Measurements from ENCODE around the gene TPTE. TPM values are rescaled to one million over a fixed set of nuclear protein-coding genes. Genes with fewer than 3 reads are reported as not detected.
"Not testable (repeated sequence)": the region's sequence is repeated elsewhere in the genome, so short reads cannot be mapped to it uniquely, and the experiment has no call there.

TPTE gene
- total and polyA plus RNA-seq, 3 experiments from 2014 or later: not detected

GRCh38 chr21:10630829-10631228 lies 109.4 kb downstream of the TPTE start:
- H3K9me3 Mint-ChIP-seq; CTCF ChIA-PET; POLR2A ChIA-PET; H3K36me3 Mint-ChIP-seq; H3K4me3 ChIP-seq (ENCODE audit: low read length); H3K27ac Mint-ChIP-seq; H3K4me1 Mint-ChIP-seq; H3K9me3 ChIP-seq (ENCODE audit: low read length); H3K27ac ChIP-seq (ENCODE audit: low read depth, low read length); DNase-seq; H3K27me3 ChIP-seq (ENCODE audit: insufficient read depth, low read length, poor library complexity, severe bottlenecking); H3K4me3 Mint-ChIP-seq; H3K36me3 ChIP-seq (ENCODE audit: insufficient read depth, low read length); H3K4me1 ChIP-seq (ENCODE audit: insufficient read depth, low read length); H3K27me3 Mint-ChIP-seq: not testable (repeated sequence)

- H3K9me3 Mint-ChIP-seq; H3K4me3 ChIP-seq (ENCODE audit: low read length); CTCF ChIA-PET; H3K36me3 Mint-ChIP-seq; H3K27me3 Mint-ChIP-seq; H3K4me1 ChIP-seq (ENCODE audit: insufficient read depth, low read length); H3K4me1 Mint-ChIP-seq; POLR2A ChIA-PET; H3K9me3 ChIP-seq (ENCODE audit: low read length); H3K4me3 Mint-ChIP-seq; H3K27me3 ChIP-seq (ENCODE audit: insufficient read depth, low read length, poor library complexity, severe bottlenecking); H3K36me3 ChIP-seq (ENCODE audit: insufficient read depth, low read length); H3K27ac ChIP-seq (ENCODE audit: low read depth, low read length); DNase-seq; H3K27ac Mint-ChIP-seq: not testable (repeated sequence)
These were observed 109.9 kb downstream of the TPTE start for GRCh38 chr21:10631316-10631715.

GRCh38 chr21:10638144-10638543 lies 116.8 kb downstream of the TPTE start:
- CTCF ChIA-PET; H3K4me3 ChIP-seq (ENCODE audit: low read length); H3K27ac ChIP-seq (ENCODE audit: low read depth, low read length); H3K36me3 ChIP-seq (ENCODE audit: insufficient read depth, low read length); H3K27ac Mint-ChIP-seq; H3K4me3 Mint-ChIP-seq; H3K9me3 Mint-ChIP-seq; DNase-seq; H3K27me3 ChIP-seq (ENCODE audit: insufficient read depth, low read length, poor library complexity, severe bottlenecking); H3K27me3 Mint-ChIP-seq; H3K4me1 ChIP-seq (ENCODE audit: insufficient read depth, low read length); H3K36me3 Mint-ChIP-seq; POLR2A ChIA-PET; H3K4me1 Mint-ChIP-seq; H3K9me3 ChIP-seq (ENCODE audit: low read length): not testable (repeated sequence)

- H3K27me3 ChIP-seq (ENCODE audit: insufficient read depth, low read length, poor library complexity, severe bottlenecking): no peaks in the 10 kb centered on the region
- H3K36me3 Mint-ChIP-seq: no peaks in the 10 kb centered on the region
- no peak overlapping the region for H3K4me3 Mint-ChIP-seq
- no peaks in the 10 kb centered on the region for H3K4me1 Mint-ChIP-seq
- ChIA-PET POLR2A (no interaction called here), CTCF (no interaction called here)
- no peak overlapping the region for H3K27ac Mint-ChIP-seq
- no peak overlapping the region for H3K27ac ChIP-seq (ENCODE audit: low read depth, low read length)
- H3K36me3 ChIP-seq (ENCODE audit: insufficient read depth, low read length): no peaks in the 10 kb centered on the region
- DNase-seq: no peak
- no peaks in the 10 kb centered on the region for H3K4me1 ChIP-seq (ENCODE audit: insufficient read depth, low read length)
- peaks cover 7% of the 10 kb centered on the region for H3K9me3 ChIP-seq (ENCODE audit: low read length)
- H3K4me3 ChIP-seq (ENCODE audit: low read length): no peak overlapping the region
- H3K27me3 Mint-ChIP-seq: no peaks in the 10 kb centered on the region
- H3K9me3 Mint-ChIP-seq: no peaks in the 10 kb centered on the region
These were observed 117.7 kb downstream of the TPTE start for GRCh38 chr21:10639123-10639522.

- H3K27ac ChIP-seq (ENCODE audit: low read depth, low read length); H3K27ac Mint-ChIP-seq; H3K4me1 ChIP-seq (ENCODE audit: insufficient read depth, low read length); H3K27me3 ChIP-seq (ENCODE audit: insufficient read depth, low read length, poor library complexity, severe bottlenecking); H3K36me3 ChIP-seq (ENCODE audit: insufficient read depth, low read length); H3K9me3 ChIP-seq (ENCODE audit: low read length); H3K36me3 Mint-ChIP-seq; H3K4me3 Mint-ChIP-seq; H3K27me3 Mint-ChIP-seq; CTCF ChIA-PET; POLR2A ChIA-PET; DNase-seq; H3K4me3 ChIP-seq (ENCODE audit: low read length); H3K4me1 Mint-ChIP-seq; H3K9me3 Mint-ChIP-seq: not testable (repeated sequence)
These were observed 118.4 kb downstream of the TPTE start for GRCh38 chr21:10639746-10640145.

- Mint-ChIP-seq H3K4me1 (no peaks in the 10 kb centered on the region), H3K9me3 (no peaks in the 10 kb centered on the region), H3K4me3 (no peak overlapping the region), H3K36me3 (no peaks in the 10 kb centered on the region), H3K27me3 (no peaks in the 10 kb centered on the region), H3K27ac (no peak overlapping the region)
- POLR2A ChIA-PET: no interaction called here
- no peaks in the 10 kb centered on the region for H3K4me1 ChIP-seq (ENCODE audit: insufficient read depth, low read length)
- H3K36me3 ChIP-seq (ENCODE audit: insufficient read depth, low read length): no peaks in the 10 kb centered on the region
- H3K9me3 ChIP-seq (ENCODE audit: low read length): peaks cover 7% of the 10 kb centered on the region
- no peak overlapping the region for H3K4me3 ChIP-seq (ENCODE audit: low read length)
- CTCF ChIA-PET: no interaction called here
- no peaks in the 10 kb centered on the region for H3K27me3 ChIP-seq (ENCODE audit: insufficient read depth, low read length, poor library complexity, severe bottlenecking)
- no peak for DNase-seq
- H3K27ac ChIP-seq (ENCODE audit: low read depth, low read length): no peak overlapping the region
These were observed 119.1 kb downstream of the TPTE start for GRCh38 chr21:10640446-10640845.

- Histone ChIP-seq H3K27me3 (ENCODE audit: insufficient read depth, low read length, poor library complexity, severe bottlenecking) (no peaks in the 10 kb centered on the region), H3K9me3 (ENCODE audit: low read length) (peaks cover 7% of the 10 kb centered on the region), H3K36me3 (ENCODE audit: insufficient read depth, low read length) (no peaks in the 10 kb centered on the region), H3K4me1 (ENCODE audit: insufficient read depth, low read length) (no peaks in the 10 kb centered on the region), H3K4me3 (ENCODE audit: low read length) (no peak overlapping the region), H3K27ac (ENCODE audit: low read depth, low read length) (no peak overlapping the region)
- no peaks in the 10 kb centered on the region for H3K27me3 Mint-ChIP-seq
- H3K27ac Mint-ChIP-seq: no peak overlapping the region
- POLR2A ChIA-PET: no interaction called here
- H3K4me1 Mint-ChIP-seq: no peaks in the 10 kb centered on the region
- DNase-seq: no peak
- H3K9me3 Mint-ChIP-seq: no peaks in the 10 kb centered on the region
- H3K4me3 Mint-ChIP-seq: no peak overlapping the region
- CTCF ChIA-PET: no interaction called here
- H3K36me3 Mint-ChIP-seq: no peaks in the 10 kb centered on the region
These were observed 119.7 kb downstream of the TPTE start for GRCh38 chr21:10641107-10641506.

GRCh38 chr21:10645667-10646066 lies 124.3 kb downstream of the TPTE start:
- CTCF ChIA-PET; H3K4me3 ChIP-seq (ENCODE audit: low read length); H3K36me3 ChIP-seq (ENCODE audit: insufficient read depth, low read length); POLR2A ChIA-PET; H3K4me3 Mint-ChIP-seq; H3K36me3 Mint-ChIP-seq; H3K9me3 ChIP-seq (ENCODE audit: low read length); DNase-seq; H3K4me1 ChIP-seq (ENCODE audit: insufficient read depth, low read length); H3K27me3 ChIP-seq (ENCODE audit: insufficient read depth, low read length, poor library complexity, severe bottlenecking); H3K4me1 Mint-ChIP-seq; H3K27me3 Mint-ChIP-seq; H3K27ac ChIP-seq (ENCODE audit: low read depth, low read length); H3K27ac Mint-ChIP-seq: not testable (repeated sequence)
- peaks cover 4 to 22% (median 16%) of the 10 kb centered on the region in 5 donors for H3K9me3 Mint-ChIP-seq

GRCh38 chr21:10649350-10650149 lies 128.2 kb downstream of the TPTE start:
- peaks cover 4 to 22% (median 16%) of the 10 kb centered on the region in 5 donors for H3K9me3 Mint-ChIP-seq
- H3K4me1 ChIP-seq (ENCODE audit: insufficient read depth, low read length); H3K27me3 ChIP-seq (ENCODE audit: insufficient read depth, low read length, poor library complexity, severe bottlenecking); CTCF ChIA-PET; H3K4me1 Mint-ChIP-seq; H3K27ac Mint-ChIP-seq; DNase-seq; H3K4me3 Mint-ChIP-seq; H3K27ac ChIP-seq (ENCODE audit: low read depth, low read length); H3K9me3 ChIP-seq (ENCODE audit: low read length); H3K36me3 ChIP-seq (ENCODE audit: insufficient read depth, low read length); H3K36me3 Mint-ChIP-seq; POLR2A ChIA-PET; H3K27me3 Mint-ChIP-seq; H3K4me3 ChIP-seq (ENCODE audit: low read length): not testable (repeated sequence)
